HG03045 (cell line): Measurements from ENCODE around the gene CTSZ.
A peak's percentile ranks its signal among the peaks of the same experiment; 100 is the strongest.
"Not testable (repeated sequence)": the region's sequence is repeated elsewhere in the genome, so short reads cannot be mapped to it uniquely, and the experiment has no call there.

Experiments used
- ATAC-seq: cut with Tn5 transposase; IDR thresholded peaks from one replicate; pipeline ENCODE4 v1.9.1; 2021; ENCODE audit warnings: mild to moderate bottlenecking, moderate library complexity; ENCODE audit not compliant: unreplicated experiment

Gene CTSZ

GRCh38 chr20:58982406-58983114 lies 24.5 kb downstream of the CTSZ start:
- no peak for ATAC-seq

GRCh38 chr20:58981628-58982364 lies 25.3 kb downstream of the CTSZ start:
- ATAC-seq: peak; percentile 4

GRCh38 chr20:58980711-58981627 lies 26.1 kb downstream of the CTSZ start, which contains the start of gene NELFCD:
NELFCD (plus strand) TSS chr20:58981256; CDS start chr20:58981310, 54 bp downstream.
- peak; percentile 73 for ATAC-seq

- ATAC-seq: no peak
These were observed 28.5 kb downstream of the CTSZ start for GRCh38 chr20:58978351-58979190.

GRCh38 chr20:58976061-58976730 lies 30.9 kb downstream of the CTSZ start:
- ATAC-seq: no peak

- ATAC-seq: no peak
These were observed 31.7 kb downstream of the CTSZ start for GRCh38 chr20:58975353-58975752.

- no peak for ATAC-seq
These were observed 33.2 kb downstream of the CTSZ start for GRCh38 chr20:58973866-58974265.

- ATAC-seq: no peak
These were observed 33.9 kb downstream of the CTSZ start for GRCh38 chr20:58973179-58973578.

- no peak for ATAC-seq
These were observed 35.6 kb downstream of the CTSZ start for GRCh38 chr20:58971429-58971828.

- no peak for ATAC-seq
These were observed 36.9 kb downstream of the CTSZ start for GRCh38 chr20:58970146-58970545.

GRCh38 chr20:58969439-58969838 lies 37.6 kb downstream of the CTSZ start:
- ATAC-seq: no peak

- ATAC-seq: no peak
These were observed 39.2 kb downstream of the CTSZ start for GRCh38 chr20:58967652-58968429.

- ATAC-seq: no peak
These were observed 41.6 kb downstream of the CTSZ start for GRCh38 chr20:58965270-58966064.

- not testable (repeated sequence) for ATAC-seq
These were observed 43.1 kb downstream of the CTSZ start for GRCh38 chr20:58963922-58964321.

GRCh38 chr20:58963060-58963584 lies 43.9 kb downstream of the CTSZ start:
- no peak for ATAC-seq

- no peak for ATAC-seq
These were observed 47.4 kb downstream of the CTSZ start for GRCh38 chr20:58959652-58960051.

- no peak for ATAC-seq
These were observed 51.0 kb downstream of the CTSZ start for GRCh38 chr20:58956078-58956477.

- no peak for ATAC-seq
These were observed 54.0 kb downstream of the CTSZ start for GRCh38 chr20:58953050-58953449.
